CD4-positive, alpha-beta memory T cell (primary cell): ENCODE data around the gene ATP9A. TPM values are rescaled to one million over a fixed set of nuclear protein-coding genes. Genes with fewer than 3 reads are reported as not detected.
"Not testable (repeated sequence)": the region's sequence is repeated elsewhere in the genome, so short reads cannot be mapped to it uniquely, and the experiment has no call there.

ENCODE experiments used
- CTCF ChIA-PET: fragments of 350-600 bp; sonication (Branson Sonifier 250); formaldehyde crosslinking; loops from one replicate; lab custom pipeline; 2021; ENCODE audit warnings: inconsistent platforms; ENCODE audit not compliant: partially characterized antibody; lab: Charles Lee
- POLR2A ChIA-PET: fragments of 350-600 bp; sonication (Branson Sonifier 250); formaldehyde crosslinking; loops from one replicate; lab custom pipeline; 2021; ENCODE audit not compliant: partially characterized antibody; lab: Charles Lee
- DNase-seq, 5 donors: peaks; one replicate each; pipeline versions ENCODE4 v3.0.0 to v3.0.0-alpha.2; 2020 to 2022; ENCODE audit warnings: mixed read lengths in 1 of 5
- H3K27ac ChIP-seq: one replicate; pipeline ENCODE4 v1.7.0; 2013; ENCODE audit warnings: low read depth, low read length
- H3K27me3 ChIP-seq: 2 replicates; pipeline ENCODE4 v1.7.0; 2013; ENCODE audit warnings: mild to moderate bottlenecking, low read length, moderate library complexity; ENCODE audit not compliant: insufficient read depth
- H3K36me3 ChIP-seq: 2 replicates; pipeline ENCODE4 v1.7.0; 2013; ENCODE audit warnings: mild to moderate bottlenecking, low read length, moderate library complexity; ENCODE audit not compliant: insufficient read depth
- H3K4me1 ChIP-seq: 2 replicates; pipeline ENCODE4 v1.7.0; 2013; ENCODE audit warnings: mild to moderate bottlenecking, low read length, moderate library complexity; ENCODE audit not compliant: insufficient read depth
- H3K4me3 ChIP-seq, 2 donors: one replicate each; pipeline ENCODE4 v1.7.0; 2013; ENCODE audit warnings: low read length in 2 of 2, mild to moderate bottlenecking in 1 of 2
- H3K9me3 ChIP-seq, 2 donors: one replicate each; pipeline ENCODE4 v1.7.0; 2013; ENCODE audit warnings: low read length in 2 of 2, control low read depth in 1 of 2; ENCODE audit not compliant: control insufficient read depth in 1 of 2
- H3K27ac Mint-ChIP-seq, 7 donors: one replicate each; pipeline ENCODE4 v1.8.0; 2020 to 2021; ENCODE audit warnings: mixed read lengths in 7 of 7, mild to moderate bottlenecking in 6 of 7, inconsistent platforms in 3 of 7, moderate library complexity in 3 of 7
- H3K27me3 Mint-ChIP-seq, 2 donors: one replicate each; pipeline ENCODE4 v1.8.0; 2020 to 2021; ENCODE audit warnings: mixed read lengths in 2 of 2
- H3K36me3 Mint-ChIP-seq, 2 donors: one replicate each; pipeline ENCODE4 v1.8.0; 2020 to 2021; ENCODE audit warnings: mixed read lengths in 2 of 2, inconsistent platforms in 1 of 2, mild to moderate bottlenecking in 1 of 2
- H3K4me1 Mint-ChIP-seq, 4 donors: one replicate each; pipeline ENCODE4 v1.8.0; 2020 to 2021; ENCODE audit warnings: mixed read lengths in 4 of 4, mild to moderate bottlenecking in 1 of 4
- H3K4me3 Mint-ChIP-seq, 8 donors: one replicate each; pipeline ENCODE4 v1.8.0; 2020 to 2021; ENCODE audit warnings: mixed read lengths in 8 of 8, mild to moderate bottlenecking in 7 of 8, moderate library complexity in 6 of 8, inconsistent platforms in 3 of 8
- H3K9me3 Mint-ChIP-seq, 8 donors: one replicate each; pipeline ENCODE4 v1.8.0; 2020 to 2021; ENCODE audit warnings: mixed read lengths in 8 of 8, mild to moderate bottlenecking in 5 of 8, inconsistent platforms in 3 of 8, moderate library complexity in 1 of 8
- intact Hi-C: fragments of 100-400 bp; cut with micrococcal nuclease; formaldehyde crosslinking; loops from one replicate; pipeline ENCODE4 v1.15.1; 2023
- polyA plus RNA-seq, 2 donors: library from polyadenylated mRNA; unstranded; fragments of 300-500 nt; fragmentation: Illumina TruSeq; gene quantifications; one replicate each; pipeline ENCODE4 v1.2.3, GENCODE V29; 2021
- total RNA-seq, 2 experiments: library from RNA; stranded (reverse); gene quantifications; one replicate each; pipeline ENCODE4 v1.2.3, GENCODE V29; 2021

ATP9A gene
- total and polyA plus RNA-seq, 4 experiments from 2014 or later, result 0.14 to 1.0 (median 0.32) TPM

DNA sequence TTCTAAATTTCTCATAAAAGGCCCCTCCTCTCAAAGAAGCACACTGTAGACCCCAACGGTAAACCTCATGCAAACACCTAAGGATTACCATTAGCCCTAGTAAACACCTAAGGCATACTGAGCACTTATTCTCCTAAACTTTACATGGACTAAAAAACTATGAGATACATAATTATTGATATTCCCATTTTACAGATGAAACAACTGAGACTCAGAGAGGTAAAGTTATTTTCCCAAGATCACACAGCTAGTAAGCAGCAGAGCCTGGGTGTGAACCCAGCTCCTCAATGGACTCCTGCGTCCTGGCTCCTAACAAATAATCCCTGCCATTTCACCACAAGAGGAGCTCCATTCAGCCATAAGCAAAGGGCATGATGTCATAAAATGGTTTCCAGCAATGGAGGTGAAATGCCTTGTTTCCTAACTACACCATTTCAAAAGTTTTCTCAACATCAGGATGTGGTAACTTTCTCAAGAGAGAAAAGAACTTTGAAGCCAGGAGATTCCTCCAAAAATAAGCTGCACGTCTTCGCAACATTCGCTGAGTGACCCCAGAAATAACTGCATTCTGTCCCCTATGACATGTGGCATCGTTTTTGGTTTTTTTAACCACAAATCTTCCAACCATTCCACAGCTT lies 4.1 kb downstream of the ATP9A start:
- DNase-seq, result no peak
- H3K27me3 ChIP-seq, result peaks cover 9% of the 10 kb centered on the region
- peaks cover 11 to 18% of the 10 kb centered on the region in 2 donors for H3K27me3 Mint-ChIP-seq
- H3K36me3 ChIP-seq, result no peaks in the 10 kb centered on the region
- no peak overlapping the region for H3K27ac ChIP-seq
- intact Hi-C loops, result no loop called here
- H3K9me3 ChIP-seq, result no peaks in the 10 kb centered on the region
- CTCF ChIA-PET, result no interaction called here
- H3K4me3 Mint-ChIP-seq, result no peak overlapping the region
- no peaks in the 10 kb centered on the region for H3K36me3 Mint-ChIP-seq
- no peak overlapping the region for H3K27ac Mint-ChIP-seq
- H3K9me3 Mint-ChIP-seq, result peaks cover 0 to 4% (median 0%) of the 10 kb centered on the region in 8 donors
- POLR2A ChIA-PET, result no interaction called here
- H3K4me1 Mint-ChIP-seq, result peaks cover 5 to 7% (median 6%) of the 10 kb centered on the region in 4 donors
- peaks cover 5% of the 10 kb centered on the region for H3K4me1 ChIP-seq
- no peak overlapping the region for H3K4me3 ChIP-seq

DNA sequence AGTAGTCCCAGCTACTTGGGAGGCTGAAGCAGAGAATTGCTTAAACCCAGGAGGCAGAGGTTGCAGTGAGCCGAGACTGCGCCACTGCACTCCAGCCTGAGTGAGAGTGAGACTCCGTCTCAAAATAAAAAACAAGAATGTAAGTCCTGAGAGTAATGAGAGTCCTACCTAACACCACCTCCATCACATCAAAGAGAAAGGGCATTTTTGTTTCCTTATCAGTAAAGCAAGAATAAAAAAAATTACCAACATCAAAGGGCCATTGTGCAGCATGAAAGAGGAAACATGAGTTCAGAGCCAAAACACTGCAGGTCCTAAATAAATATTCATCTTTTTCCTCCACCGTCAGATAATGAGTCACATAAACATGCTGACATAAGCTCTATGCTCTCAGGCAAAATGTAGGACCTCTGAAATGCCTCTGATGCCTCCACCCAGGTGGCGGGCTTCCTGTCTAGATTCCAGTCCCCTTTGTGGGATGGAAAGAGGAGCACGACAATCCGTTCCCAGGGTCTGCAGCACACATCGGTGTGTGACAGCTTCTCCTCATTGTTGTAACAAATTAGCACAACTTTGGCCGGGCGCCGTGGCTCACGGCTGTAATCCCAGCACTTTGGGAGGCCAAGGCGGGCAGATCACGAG lies 7.2 kb downstream of the ATP9A start:
- H3K9me3 Mint-ChIP-seq, result peaks cover 0 to 4% (median 0%) of the 10 kb centered on the region in 8 donors
- ChIA-PET CTCF (no interaction called here), POLR2A (no interaction called here)
- H3K27ac Mint-ChIP-seq, result no peak overlapping the region
- DNase-seq, result no peak
- no peaks in the 10 kb centered on the region for H3K36me3 ChIP-seq
- no peak overlapping the region for H3K4me3 ChIP-seq
- no peaks in the 10 kb centered on the region for H3K36me3 Mint-ChIP-seq
- H3K27ac ChIP-seq, result no peak overlapping the region
- H3K27me3 Mint-ChIP-seq, result peaks cover 9% of the 10 kb centered on the region in 2 donors
- no peaks in the 10 kb centered on the region for H3K9me3 ChIP-seq
- H3K4me1 ChIP-seq, result no peaks in the 10 kb centered on the region
- intact Hi-C loops, result no loop called here
- no peaks in the 10 kb centered on the region for H3K27me3 ChIP-seq
- no peak overlapping the region for H3K4me3 Mint-ChIP-seq
- no peaks in the 10 kb centered on the region for H3K4me1 Mint-ChIP-seq

DNA sequence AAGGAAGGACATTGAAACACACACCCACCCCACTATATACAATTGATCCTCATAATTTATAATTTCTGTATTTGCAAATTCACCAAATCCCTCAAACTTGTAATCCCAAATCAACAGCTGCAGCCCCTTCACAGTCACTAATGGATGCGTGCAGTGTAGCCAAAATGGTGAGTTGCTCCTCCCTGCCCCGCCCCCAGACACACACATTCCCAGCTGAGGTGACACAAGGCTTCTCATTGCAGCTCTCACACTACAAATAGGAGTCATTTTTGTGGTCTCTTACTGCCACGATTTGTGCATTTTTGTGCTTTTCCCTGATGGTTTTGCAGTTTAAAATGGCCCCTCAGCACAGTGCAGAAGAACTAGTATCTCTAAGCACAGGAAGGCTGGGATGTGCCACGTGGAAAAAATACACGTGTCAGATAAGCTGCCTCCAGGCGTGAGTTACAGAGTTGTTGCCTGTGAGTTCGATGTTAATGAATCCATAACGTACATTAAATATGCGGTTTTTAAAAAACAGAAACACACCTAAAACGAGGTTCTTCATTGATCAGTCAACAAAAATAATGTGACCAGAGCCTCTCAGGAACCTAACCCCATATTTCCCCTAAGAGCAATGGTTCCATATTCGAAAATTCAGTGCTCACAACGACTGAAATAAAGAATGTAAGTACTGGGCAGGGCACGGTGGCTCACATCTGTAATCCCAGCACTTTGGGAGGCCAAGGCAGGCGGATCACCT lies 8.2 kb downstream of the ATP9A start:
- Mint-ChIP-seq H3K9me3 (peaks cover 0 to 2% (median 0%) of the 10 kb centered on the region in 8 donors), H3K4me1 (no peaks in the 10 kb centered on the region), H3K27me3 (peaks cover 6 to 9% of the 10 kb centered on the region in 2 donors), H3K27ac (no peak overlapping the region), H3K36me3 (no peaks in the 10 kb centered on the region), H3K4me3 (no peak overlapping the region)
- no peaks in the 10 kb centered on the region for H3K4me1 ChIP-seq
- H3K4me3 ChIP-seq, result no peak overlapping the region
- intact Hi-C loops, result no loop called here
- ChIA-PET POLR2A (no interaction called here), CTCF (no interaction called here)
- H3K36me3 ChIP-seq, result no peaks in the 10 kb centered on the region
- no peaks in the 10 kb centered on the region for H3K27me3 ChIP-seq
- no peak overlapping the region for H3K27ac ChIP-seq
- no peaks in the 10 kb centered on the region for H3K9me3 ChIP-seq
- DNase-seq, result no peak

DNA sequence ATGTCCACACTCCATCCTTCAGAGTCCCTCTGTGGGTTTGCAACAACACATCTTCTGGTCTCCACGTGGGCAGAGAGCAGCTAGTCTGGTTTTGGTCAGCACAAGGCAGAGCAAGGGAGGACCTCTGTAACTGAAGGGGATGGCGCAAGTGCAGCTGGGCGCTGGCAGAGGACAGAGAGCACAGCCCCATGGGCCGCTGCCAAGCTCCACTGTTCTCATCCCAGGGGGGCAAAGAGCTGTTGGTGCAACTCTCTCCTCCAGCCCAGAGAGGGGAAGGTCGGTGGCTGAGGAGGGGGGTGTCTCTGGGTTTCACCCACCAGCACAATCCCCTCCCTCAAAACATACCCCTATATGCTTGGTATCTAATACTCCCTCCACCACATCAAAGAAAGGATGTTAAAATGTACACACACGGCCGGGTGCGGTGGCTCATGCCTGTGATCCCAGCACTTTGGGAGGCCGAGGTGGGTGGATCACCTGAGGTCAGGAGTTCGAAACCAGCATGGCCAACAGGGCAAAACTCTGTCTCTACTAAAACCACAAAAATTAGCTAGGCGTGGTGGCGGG lies 9.1 kb downstream of the ATP9A start:
- Histone ChIP-seq H3K9me3 (no peaks in the 10 kb centered on the region), H3K36me3 (no peaks in the 10 kb centered on the region), H3K27ac (no peak overlapping the region), H3K27me3 (no peaks in the 10 kb centered on the region), H3K4me3 (no peak overlapping the region), H3K4me1 (no peaks in the 10 kb centered on the region)
- H3K27me3 Mint-ChIP-seq, result peaks cover 6% of the 10 kb centered on the region in 2 donors
- ChIA-PET CTCF (no interaction called here), POLR2A (no interaction called here)
- DNase-seq, result no peak
- intact Hi-C loops, result no loop called here
- no peak overlapping the region for H3K4me3 Mint-ChIP-seq
- no peak overlapping the region for H3K27ac Mint-ChIP-seq
- H3K36me3 Mint-ChIP-seq, result no peaks in the 10 kb centered on the region
- H3K9me3 Mint-ChIP-seq, result peaks cover 0 to 2% (median 0%) of the 10 kb centered on the region in 8 donors
- H3K4me1 Mint-ChIP-seq, result no peaks in the 10 kb centered on the region

DNA sequence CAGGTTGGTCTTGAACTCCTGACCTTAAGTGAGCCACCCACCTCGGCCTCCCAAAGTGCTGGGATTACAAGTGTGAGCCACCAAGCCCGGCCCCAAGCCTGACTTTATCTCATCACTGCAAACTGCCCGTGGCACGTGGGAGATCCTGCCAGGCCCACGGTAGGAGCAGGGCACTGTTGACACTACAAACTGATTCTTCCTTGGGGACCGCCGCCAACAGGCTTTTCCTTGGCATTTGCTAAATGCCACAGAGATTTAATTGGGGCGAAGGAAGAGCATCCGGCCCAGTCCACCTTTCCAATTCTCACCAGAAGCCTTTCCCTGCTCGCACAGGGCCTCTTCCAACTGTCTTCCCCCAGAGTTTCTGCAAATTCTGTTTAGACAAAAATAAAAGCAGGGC lies 11.0 kb downstream of the ATP9A start:
- ChIA-PET CTCF (no interaction called here), POLR2A (no interaction called here)
- intact Hi-C loops, result no loop called here
- Mint-ChIP-seq H3K27me3 (peaks cover 6 to 7% of the 10 kb centered on the region in 2 donors), H3K36me3 (no peaks in the 10 kb centered on the region), H3K9me3 (no peaks in the 10 kb centered on the region), H3K4me3 (no peak overlapping the region), H3K4me1 (no peaks in the 10 kb centered on the region), H3K27ac (no peak overlapping the region)
- Histone ChIP-seq H3K27me3 (no peaks in the 10 kb centered on the region), H3K4me1 (no peaks in the 10 kb centered on the region), H3K4me3 (no peak overlapping the region), H3K27ac (no peak overlapping the region), H3K36me3 (no peaks in the 10 kb centered on the region), H3K9me3 (no peaks in the 10 kb centered on the region)
- no peak for DNase-seq

DNA sequence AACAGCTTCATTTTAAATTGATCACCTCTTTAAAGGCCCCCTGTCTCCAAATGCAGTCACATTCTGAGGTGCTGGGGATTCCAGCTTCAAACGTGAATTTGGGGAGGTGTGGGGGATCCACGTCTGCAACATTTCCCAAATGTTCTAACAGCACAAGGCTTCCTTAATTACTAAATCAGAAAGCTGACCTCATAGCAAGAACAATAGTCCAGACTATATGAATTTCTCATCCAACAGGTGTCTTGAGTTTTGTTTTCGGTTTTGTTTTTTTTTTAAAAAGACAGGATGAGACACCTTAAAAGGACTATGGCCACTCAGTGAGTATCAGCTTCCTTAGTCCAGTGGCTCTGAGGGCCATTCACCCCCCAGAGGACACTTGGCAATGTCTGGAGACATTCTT lies 11.5 kb downstream of the ATP9A start:
- no peak overlapping the region for H3K4me3 Mint-ChIP-seq
- no peaks in the 10 kb centered on the region for H3K4me1 Mint-ChIP-seq
- Histone ChIP-seq H3K36me3 (no peaks in the 10 kb centered on the region), H3K27me3 (no peaks in the 10 kb centered on the region), H3K9me3 (no peaks in the 10 kb centered on the region), H3K27ac (no peak overlapping the region), H3K4me3 (no peak overlapping the region), H3K4me1 (no peaks in the 10 kb centered on the region)
- H3K36me3 Mint-ChIP-seq, result no peaks in the 10 kb centered on the region
- CTCF ChIA-PET, result no interaction called here
- intact Hi-C loops, result no loop called here
- H3K27me3 Mint-ChIP-seq, result peaks cover 3 to 5% of the 10 kb centered on the region in 2 donors
- H3K27ac Mint-ChIP-seq, result no peak overlapping the region
- no peak for DNase-seq
- POLR2A ChIA-PET, result no interaction called here
- H3K9me3 Mint-ChIP-seq, result no peaks in the 10 kb centered on the region

DNA sequence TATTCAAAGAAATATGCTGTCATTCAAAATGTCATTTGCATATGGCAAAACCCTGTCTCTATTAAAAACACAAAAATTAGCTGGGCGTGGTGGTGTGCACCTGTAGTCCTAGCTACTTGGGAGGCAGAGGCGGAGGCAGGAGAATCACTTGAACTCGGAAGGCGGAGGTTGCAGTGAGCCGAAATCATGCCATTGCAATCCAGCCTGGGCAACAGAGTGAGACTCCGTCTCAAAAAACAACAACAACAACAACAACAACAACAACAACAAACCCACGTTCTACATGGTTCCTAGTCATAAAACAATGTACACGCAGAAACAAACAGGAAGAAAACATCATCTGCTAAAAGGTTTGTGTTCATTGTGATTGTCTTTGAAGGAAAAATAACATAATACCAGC lies 15.0 kb downstream of the ATP9A start:
- H3K27me3 ChIP-seq, CTCF ChIA-PET, H3K27ac ChIP-seq, DNase-seq, H3K4me3 ChIP-seq, H3K4me1 ChIP-seq, H3K4me3 Mint-ChIP-seq, intact Hi-C loops, H3K36me3 Mint-ChIP-seq, POLR2A ChIA-PET, H3K9me3 Mint-ChIP-seq, H3K27ac Mint-ChIP-seq, H3K27me3 Mint-ChIP-seq, H3K4me1 Mint-ChIP-seq, H3K9me3 ChIP-seq, H3K36me3 ChIP-seq: not testable (repeated sequence)
